DOHH2 (cell line): Measurements from ENCODE around the gene TNNT2.

Source experiments
- H3F3A ChIP-seq: fragments of 200-600 bp; sonication (generic), shearing (Covaris generic); 2 replicates; pipeline ENCODE4 v1.6.0; 2016; ENCODE audit warnings: antibody characterized with exemption, mild to moderate bottlenecking; ENCODE audit not compliant: control insufficient read depth, insufficient read depth
- H3K27ac ChIP-seq: fragments of 200-600 bp; sonication (generic); 2 replicates; pipeline ENCODE4 v1.5.1; 2014; ENCODE audit warnings: low read depth, mild to moderate bottlenecking, low read length, moderate library complexity
- H3K27me3 ChIP-seq: fragments of 200-600 bp; sonication (generic); 2 replicates; pipeline ENCODE4 v1.6.1; 2014; ENCODE audit warnings: mild to moderate bottlenecking, low read length, mixed read lengths; ENCODE audit not compliant: control insufficient read depth
- H3K36me3 ChIP-seq: fragments of 200-600 bp; sonication (generic); 2 replicates; pipeline ENCODE4 v1.6.1; 2014; ENCODE audit warnings: mild to moderate bottlenecking, low read length, moderate library complexity, mixed read lengths; ENCODE audit not compliant: control insufficient read depth
- H3K4me1 ChIP-seq: fragments of 200-600 bp; sonication (generic); 2 replicates; pipeline ENCODE4 v1.6.1; 2014; ENCODE audit warnings: mild to moderate bottlenecking, low read length, mixed read lengths; ENCODE audit not compliant: control insufficient read depth
- H3K4me2 ChIP-seq: fragments of 200-600 bp; sonication (generic); 2 replicates; pipeline ENCODE4 v1.6.0; 2014; ENCODE audit warnings: mild to moderate bottlenecking, low read length, moderate library complexity
- H3K4me3 ChIP-seq: fragments of 200-600 bp; sonication (generic); 2 replicates; pipeline ENCODE4 v1.5.1; 2014; ENCODE audit warnings: mild to moderate bottlenecking, low read length, mixed read lengths
- H3K79me2 ChIP-seq: fragments of 200-600 bp; sonication (generic); 2 replicates; pipeline ENCODE4 v1.6.1; 2014; ENCODE audit warnings: mild to moderate bottlenecking, low read length, mixed read lengths; ENCODE audit not compliant: control insufficient read depth
- H3K9me2 ChIP-seq: fragments of 200-600 bp; sonication (generic); replicated peaks from 2 replicates; pipeline ENCODE4 v1.6.1; 2014; ENCODE audit warnings: mild to moderate bottlenecking, low read length, mixed read lengths; ENCODE audit not compliant: control insufficient read depth
- H3K9me3 ChIP-seq: fragments of 200-600 bp; sonication (generic); 2 replicates; pipeline ENCODE4 v1.6.1; 2014; ENCODE audit warnings: antibody characterized with exemption, low read length, mixed read lengths; ENCODE audit not compliant: control insufficient read depth, insufficient read depth
- H4K20me1 ChIP-seq: fragments of 200-600 bp; sonication (generic); 2 replicates; pipeline ENCODE4 v1.6.0; 2014; ENCODE audit warnings: low read depth, mild to moderate bottlenecking, antibody characterized with exemption, low read length, moderate library complexity; ENCODE audit not compliant: control insufficient read depth, insufficient read depth
- EZH2phosphoT487 ChIP-seq: fragments of 200-600 bp; sonication (generic); IDR thresholded peaks from 2 replicates; pipeline ENCODE4 v1.6.1; 2017; ENCODE audit warnings: borderline replicate concordance, mild to moderate bottlenecking, antibody characterized with exemption, low read length, moderate library complexity, mixed read lengths
- TF ChIP-seq, protein P1 (sequence below): fragments of 200-600 bp; sonication (generic); IDR thresholded peaks from one replicate; pipeline ENCODE4 v1.5.1; 2014; ENCODE audit warnings: antibody characterized with exemption, mild to moderate bottlenecking, low read depth, low read length; ENCODE audit not compliant: poor library complexity, severe bottlenecking

The TNNT2 gene

DNA sequence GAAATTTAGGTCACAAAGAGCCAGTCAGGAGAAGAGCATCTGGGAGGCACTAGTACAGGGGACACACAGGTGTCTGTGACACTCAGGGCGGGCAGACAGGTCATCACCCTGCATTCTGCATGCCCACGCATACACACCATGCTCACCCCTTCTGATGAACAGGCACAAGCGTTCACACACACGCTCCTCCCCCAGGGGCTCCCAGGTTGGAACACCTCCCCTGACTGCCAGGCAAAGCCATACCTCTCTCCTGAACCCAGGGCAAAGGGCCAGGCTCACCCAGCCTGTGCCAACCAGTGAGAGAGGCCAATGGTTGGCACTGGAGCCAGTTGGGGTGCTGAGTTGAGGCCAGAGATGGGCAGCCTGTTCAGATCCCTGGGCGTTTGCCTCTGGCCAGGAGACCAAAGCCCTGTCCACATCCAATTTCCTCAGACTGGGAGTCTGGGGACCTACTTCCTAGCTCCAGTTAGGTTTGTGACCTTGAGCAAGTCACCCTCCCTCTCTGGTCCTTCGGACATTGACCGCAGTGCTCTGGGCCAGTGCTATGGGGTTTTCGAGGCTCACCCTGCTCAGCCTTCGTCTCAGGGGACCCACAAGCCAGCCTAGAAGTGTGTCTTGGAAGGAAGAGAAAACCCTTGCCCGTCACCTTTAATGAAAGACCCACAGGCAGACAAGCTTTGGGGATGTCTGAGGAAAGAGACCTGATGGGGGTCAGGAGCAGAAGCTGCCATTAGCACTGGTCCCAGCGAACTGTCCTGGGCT, 27.4 kb upstream of the TNNT2 start:
- H3K9me2 ChIP-seq: no peaks in the 10 kb centered on the region
- H3K27ac ChIP-seq: no peak overlapping the region
- no peak overlapping the region for H3K4me3 ChIP-seq
- TF ChIP-seq EZH2phosphoT487: no peak
- TF ChIP-seq, protein P1, sequence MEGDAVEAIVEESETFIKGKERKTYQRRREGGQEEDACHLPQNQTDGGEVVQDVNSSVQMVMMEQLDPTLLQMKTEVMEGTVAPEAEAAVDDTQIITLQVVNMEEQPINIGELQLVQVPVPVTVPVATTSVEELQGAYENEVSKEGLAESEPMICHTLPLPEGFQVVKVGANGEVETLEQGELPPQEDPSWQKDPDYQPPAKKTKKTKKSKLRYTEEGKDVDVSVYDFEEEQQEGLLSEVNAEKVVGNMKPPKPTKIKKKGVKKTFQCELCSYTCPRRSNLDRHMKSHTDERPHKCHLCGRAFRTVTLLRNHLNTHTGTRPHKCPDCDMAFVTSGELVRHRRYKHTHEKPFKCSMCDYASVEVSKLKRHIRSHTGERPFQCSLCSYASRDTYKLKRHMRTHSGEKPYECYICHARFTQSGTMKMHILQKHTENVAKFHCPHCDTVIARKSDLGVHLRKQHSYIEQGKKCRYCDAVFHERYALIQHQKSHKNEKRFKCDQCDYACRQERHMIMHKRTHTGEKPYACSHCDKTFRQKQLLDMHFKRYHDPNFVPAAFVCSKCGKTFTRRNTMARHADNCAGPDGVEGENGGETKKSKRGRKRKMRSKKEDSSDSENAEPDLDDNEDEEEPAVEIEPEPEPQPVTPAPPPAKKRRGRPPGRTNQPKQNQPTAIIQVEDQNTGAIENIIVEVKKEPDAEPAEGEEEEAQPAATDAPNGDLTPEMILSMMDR: no peak
- H3K4me2 ChIP-seq: no peak overlapping the region
- no peaks in the 10 kb centered on the region for H3K36me3 ChIP-seq
- no peaks in the 10 kb centered on the region for H4K20me1 ChIP-seq
- H3K4me1 ChIP-seq: no peaks in the 10 kb centered on the region
- peaks cover 25% of the 10 kb centered on the region for H3K27me3 ChIP-seq
- no peaks in the 10 kb centered on the region for H3F3A ChIP-seq
- H3K79me2 ChIP-seq: no peaks in the 10 kb centered on the region
- H3K9me3 ChIP-seq: no peaks in the 10 kb centered on the region

DNA sequence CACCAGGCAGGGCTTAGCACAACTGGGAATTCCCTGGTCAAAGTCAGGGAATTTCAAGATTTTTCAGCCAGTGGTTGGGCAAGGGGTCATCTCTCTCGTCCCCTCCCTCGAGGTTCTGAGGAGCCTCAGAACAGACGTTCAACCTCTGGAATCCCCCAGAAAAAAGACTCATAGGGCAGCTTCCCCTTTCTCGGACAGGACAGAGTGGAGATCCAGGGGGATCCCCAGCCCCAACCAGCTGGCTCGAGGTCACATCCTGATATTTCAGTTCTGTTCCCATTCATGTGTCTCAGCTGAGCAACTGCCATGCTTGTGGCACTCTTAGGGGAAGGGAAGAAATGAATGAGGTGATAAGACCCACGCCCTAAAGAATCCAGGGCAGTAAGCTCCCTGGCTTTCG, 26.6 kb upstream of the TNNT2 start:
- TF ChIP-seq EZH2phosphoT487: no peak
- TF ChIP-seq, protein P1: no peak
- Histone ChIP-seq H3K4me3 (no peak overlapping the region), H3K4me2 (no peak overlapping the region), H3K27me3 (peaks cover 25% of the 10 kb centered on the region), H3K9me2 (no peaks in the 10 kb centered on the region), H3K9me3 (no peaks in the 10 kb centered on the region), H3K36me3 (no peaks in the 10 kb centered on the region), H3K79me2 (no peaks in the 10 kb centered on the region), H3K4me1 (no peaks in the 10 kb centered on the region), H4K20me1 (no peaks in the 10 kb centered on the region), H3F3A (no peaks in the 10 kb centered on the region), H3K27ac (no peak overlapping the region)

DNA sequence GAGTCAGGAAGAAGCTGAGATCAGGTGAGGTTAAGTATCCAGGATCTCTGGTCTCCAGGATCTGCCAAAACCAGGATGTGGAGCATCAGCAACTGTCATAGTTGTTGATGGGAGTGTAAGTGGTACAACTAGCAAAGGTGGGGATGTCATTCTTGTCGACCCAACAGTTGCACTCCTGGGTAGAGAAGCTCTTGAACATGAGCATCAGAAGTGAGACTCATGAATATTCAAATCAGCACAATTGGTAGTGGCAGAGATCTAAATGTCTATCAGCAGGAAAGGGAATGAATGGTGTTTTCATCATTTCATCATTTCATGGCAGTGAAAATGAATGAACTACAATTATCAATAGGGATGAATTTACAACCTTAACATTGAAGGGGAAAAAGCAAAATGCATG, 25.9 kb upstream of the TNNT2 start:
- Histone ChIP-seq H4K20me1 (no peaks in the 10 kb centered on the region), H3K36me3 (no peaks in the 10 kb centered on the region), H3K4me2 (no peak overlapping the region), H3K27me3 (peaks cover 25% of the 10 kb centered on the region), H3K9me3 (no peaks in the 10 kb centered on the region), H3K9me2 (no peaks in the 10 kb centered on the region), H3K79me2 (no peaks in the 10 kb centered on the region), H3F3A (no peaks in the 10 kb centered on the region), H3K4me1 (no peaks in the 10 kb centered on the region), H3K27ac (no peak overlapping the region), H3K4me3 (no peak overlapping the region)
- TF ChIP-seq, protein P1: no peak
- no peak for TF ChIP-seq EZH2phosphoT487
